H9 (cell line): ENCODE measurements around the gene RNF220. TPM values are rescaled to one million over a fixed set of nuclear protein-coding genes. Genes with fewer than 3 reads are reported as not detected.

Source experiments
- DNase-seq: peaks from one replicate; pipeline ENCODE4 v3.0.0-alpha.2; 2017
- H2AFZ ChIP-seq: one replicate; pipeline ENCODE4 v1.6.1; 2013; ENCODE audit warnings: mild to moderate bottlenecking, low read length, control low read depth, moderate library complexity
- H2AK5ac ChIP-seq: 2 replicates; pipeline ENCODE4 v1.6.1; 2013; ENCODE audit warnings: low read length, control low read depth, mixed read lengths; ENCODE audit not compliant: insufficient read length
- H2BK120ac ChIP-seq: one replicate; pipeline ENCODE4 v1.6.1; 2013; ENCODE audit warnings: low read depth, mild to moderate bottlenecking, low read length, control low read depth, inconsistent platforms; ENCODE audit not compliant: poor library complexity, severe bottlenecking
- H2BK12ac ChIP-seq: 2 replicates; pipeline ENCODE4 v1.6.1; 2013; ENCODE audit warnings: low read length, control low read depth, mixed read lengths, low read depth; ENCODE audit not compliant: insufficient read length
- H2BK15ac ChIP-seq: 2 replicates; pipeline ENCODE4 v1.6.1; 2013; ENCODE audit warnings: low read depth, low read length, control low read depth
- H2BK20ac ChIP-seq: one replicate; pipeline ENCODE4 v1.6.1; 2013; ENCODE audit warnings: low read depth, mild to moderate bottlenecking, low read length, control low read depth, inconsistent platforms; ENCODE audit not compliant: poor library complexity, severe bottlenecking
- H2BK5ac ChIP-seq: 2 replicates; pipeline ENCODE4 v1.6.1; 2013; ENCODE audit warnings: low read length, control low read depth, mixed read lengths; ENCODE audit not compliant: insufficient read length
- H3K14ac ChIP-seq: 2 replicates; pipeline ENCODE4 v1.6.1; 2013; ENCODE audit warnings: low read length, control low read depth; ENCODE audit not compliant: insufficient read depth
- H3K18ac ChIP-seq: 2 replicates; pipeline ENCODE4 v1.6.1; 2013; ENCODE audit warnings: low read depth, mild to moderate bottlenecking, mixed read lengths, low read length, control low read depth; ENCODE audit not compliant: insufficient read length
- H3K23ac ChIP-seq: 2 replicates; pipeline ENCODE4 v1.6.1; 2013; ENCODE audit warnings: low read length, control low read depth, mixed read lengths, low read depth; ENCODE audit not compliant: insufficient read length
- H3K23me2 ChIP-seq: 2 replicates; pipeline ENCODE4 v1.6.1; 2013; ENCODE audit warnings: low read depth, mild to moderate bottlenecking, mixed read lengths, low read length, control low read depth; ENCODE audit not compliant: insufficient read length, poor library complexity, severe bottlenecking
- H3K27ac ChIP-seq: 2 replicates; pipeline ENCODE4 v1.5.1; 2013; ENCODE audit warnings: low read length, control low read depth, mixed read lengths, low read depth; ENCODE audit not compliant: insufficient read length
- H3K27me3 ChIP-seq: 2 replicates; pipeline ENCODE4 v1.6.1; 2013; ENCODE audit warnings: low read length, control low read depth, inconsistent platforms; ENCODE audit not compliant: insufficient read depth
- H3K4ac ChIP-seq: 2 replicates; pipeline ENCODE4 v1.6.1; 2013; ENCODE audit warnings: low read depth, mild to moderate bottlenecking, control low read depth, inconsistent platforms, low read length, moderate library complexity
- H3K4me1 ChIP-seq: 2 replicates; pipeline ENCODE4 v1.6.1; 2013; ENCODE audit warnings: low read length, control low read depth, inconsistent platforms; ENCODE audit not compliant: insufficient read depth
- H3K4me2 ChIP-seq: 2 replicates; pipeline ENCODE4 v1.6.1; 2013; ENCODE audit warnings: low read length, control low read depth, mixed read lengths; ENCODE audit not compliant: insufficient read length, insufficient read depth
- H3K56ac ChIP-seq: 2 replicates; pipeline ENCODE4 v1.6.1; 2013; ENCODE audit warnings: low read depth, mild to moderate bottlenecking, mixed read lengths, low read length, control low read depth; ENCODE audit not compliant: insufficient read length
- H3K79me1 ChIP-seq: 2 replicates; pipeline ENCODE4 v1.6.1; 2013; ENCODE audit warnings: low read depth, mild to moderate bottlenecking, moderate library complexity, low read length, control low read depth, inconsistent platforms; ENCODE audit not compliant: insufficient read depth, poor library complexity, severe bottlenecking
- H3K79me2 ChIP-seq: 2 replicates; pipeline ENCODE4 v1.6.1; 2013; ENCODE audit warnings: low read length, control low read depth, inconsistent platforms; ENCODE audit not compliant: insufficient read depth
- H3K9ac ChIP-seq: 2 replicates; pipeline ENCODE4 v1.6.1; 2013; ENCODE audit warnings: low read length, control low read depth, mixed read lengths; ENCODE audit not compliant: insufficient read length; ENCODE audit errors: extremely low read depth
- H3K9me3 ChIP-seq: one replicate; pipeline ENCODE4 v1.6.1; 2013; ENCODE audit warnings: low read depth, low read length, inconsistent platforms; ENCODE audit not compliant: control insufficient read depth
- H3T11ph ChIP-seq: one replicate; pipeline ENCODE4 v1.6.1; 2013; ENCODE audit warnings: mild to moderate bottlenecking, low read length, control low read depth, inconsistent platforms
- H4K20me1 ChIP-seq: one replicate; pipeline ENCODE4 v1.6.1; 2013; ENCODE audit not compliant: control insufficient read depth, insufficient read length, insufficient read depth
- H4K5ac ChIP-seq: 2 replicates; pipeline ENCODE4 v1.6.1; 2013; ENCODE audit warnings: low read depth, mild to moderate bottlenecking, mixed read lengths, low read length, control low read depth; ENCODE audit not compliant: insufficient read length
- H4K8ac ChIP-seq: replicated peaks from 2 replicates; pipeline ENCODE4 v1.6.1; 2013; ENCODE audit warnings: low read length, control low read depth, mixed read lengths, low read depth; ENCODE audit not compliant: insufficient read length
- H4K91ac ChIP-seq: 2 replicates; pipeline ENCODE4 v1.6.1; 2013; ENCODE audit warnings: low read depth, mild to moderate bottlenecking, moderate library complexity, mixed read lengths, low read length, control low read depth; ENCODE audit not compliant: insufficient read length
- H3K27ac Mint-ChIP-seq, 3 experiments: 2 replicates in 2 of 3; 3 replicates in 1 of 3; pipeline ENCODE4 v1.8.0; 2020 to 2021; ENCODE audit warnings: mixed read lengths in 3 of 3, mild to moderate bottlenecking in 1 of 3, moderate library complexity in 1 of 3
- H3K27me3 Mint-ChIP-seq: 2 replicates; pipeline ENCODE4 v1.8.0; 2021; ENCODE audit warnings: low read depth, mild to moderate bottlenecking, moderate library complexity, mixed read lengths
- H3K36me3 Mint-ChIP-seq, 3 experiments: 2 replicates in 2 of 3; 3 replicates in 1 of 3; pipeline ENCODE4 v1.8.0; 2020 to 2021; ENCODE audit warnings: low read depth in 3 of 3, mixed read lengths in 3 of 3; ENCODE audit not compliant: insufficient read depth in 1 of 3
- H3K4me1 Mint-ChIP-seq, 2 experiments: 2 replicates each; pipeline ENCODE4 v1.8.0; 2020; ENCODE audit warnings: mixed read lengths in 2 of 2
- H3K4me3 Mint-ChIP-seq, 2 experiments: 2 replicates in 1 of 2; 3 replicates in 1 of 2; pipeline ENCODE4 v1.8.0; 2020 to 2021; ENCODE audit warnings: mild to moderate bottlenecking in 2 of 2, mixed read lengths in 2 of 2, moderate library complexity in 1 of 2
- H3K9me3 Mint-ChIP-seq, 2 experiments: 2 replicates in 1 of 2; 3 replicates in 1 of 2; pipeline ENCODE4 v1.8.0; 2020; ENCODE audit warnings: mild to moderate bottlenecking in 2 of 2, mixed read lengths in 2 of 2, moderate library complexity in 1 of 2
- CTCF ChIP-seq: fragments of 200-600 bp; sonication (generic); conservative IDR thresholded peaks from 3 replicates; pipeline ENCODE4 v1.8.0; 2021; ENCODE audit warnings: antibody characterized with exemption, mild to moderate bottlenecking
- WGBS: extraction: QIAGEN DNeasy Blood & Tissue Kit; methylation state at CpG from one replicate; pipeline ENCODE4 v1.1.7; 2013; ENCODE audit warnings: missing lambda C conversion rate, low lambda C conversion rate, mixed read lengths; ENCODE audit not compliant: insufficient read length; ENCODE audit errors: extremely low coverage; 5-methylcytosine and 5-hydroxymethylcytosine counted together
- total RNA-seq: library from RNA; stranded (reverse); gene quantifications from 2 replicates; pipeline ENCODE4 v1.2.1, GENCODE V29; 2021

The RNF220 gene
- total RNA-seq, 1 experiment from 2014 or later: 109 TPM

- Mint-ChIP-seq H3K36me3 (peaks cover 0 to 2% (median 0%) of the 10 kb centered on the region in 3 experiments; a peak in 2 of 7 replicates), H3K4me3 (no peak overlapping the region), H3K4me1 (peaks cover 10 to 19% of the 10 kb centered on the region in 2 experiments; a peak in 3 of 4 replicates), H3K27ac (no peak overlapping the region), H3K9me3 (peaks cover 0 to 3% of the 10 kb centered on the region in 2 experiments; a peak in 1 of 5 replicates), H3K27me3 (peaks cover 15% of the 10 kb centered on the region)
- H3K79me2 ChIP-seq: no peaks in the 10 kb centered on the region
- H3K23ac ChIP-seq: no peak overlapping the region
- no peaks in the 10 kb centered on the region for H3K23me2 ChIP-seq
- H3K9me3 ChIP-seq: no peaks in the 10 kb centered on the region
- no peak overlapping the region for H2BK120ac ChIP-seq
- H3K9ac ChIP-seq: no peak overlapping the region
- H3K4me1 ChIP-seq: peaks cover 2% of the 10 kb centered on the region; the same call in 1 of the 2 replicates
- H2AFZ ChIP-seq: no peak overlapping the region
- H3K4me2 ChIP-seq: no peak overlapping the region
- no peak overlapping the region for H4K8ac ChIP-seq
- TF ChIP-seq CTCF: peak; percentile 81
- peak overlapping the region; percentile 53 for H4K5ac ChIP-seq
- H3K18ac ChIP-seq: no peak overlapping the region
- no peaks in the 10 kb centered on the region for H3K79me1 ChIP-seq
- H3K4ac ChIP-seq: no peak overlapping the region
- no peak overlapping the region for H2BK5ac ChIP-seq
- H3K27me3 ChIP-seq: no peaks in the 10 kb centered on the region
- peak; percentile 88 for DNase-seq
- H2BK20ac ChIP-seq: no peak overlapping the region
- H4K20me1 ChIP-seq: no peaks in the 10 kb centered on the region
- no peak overlapping the region for H3K14ac ChIP-seq
- no peak overlapping the region for H2BK15ac ChIP-seq
- no peak overlapping the region for H3T11ph ChIP-seq
- no peak overlapping the region for H3K56ac ChIP-seq
- H2BK12ac ChIP-seq: no peak overlapping the region
- H3K27ac ChIP-seq: no peak overlapping the region
- WGBS: no CpG with 5 or more reads among the region's 10 CpGs
- H4K91ac ChIP-seq: no peak overlapping the region
- H2AK5ac ChIP-seq: no peak overlapping the region
These were observed 204.3 kb downstream of the RNF220 start for GRCh38 chr1:44609412-44609767.
